Omental fat pad (tissue), 4 donors: Measurements from ENCODE around the gene MRPS25. TPM values are rescaled to one million over a fixed set of nuclear protein-coding genes. Genes with fewer than 3 reads are reported as not detected.

Experiments
- ATAC-seq: fragments of 150-250 bp; one replicate; pipeline ENCODE4 v1.9.1; 2016; ENCODE audit warnings: mild to moderate bottlenecking, moderate library complexity; ENCODE audit not compliant: low FRiP score
- DNase-seq: peaks from one replicate; pipeline ENCODE4 v3.0.0-alpha.2; 2019; ENCODE audit warnings: low spot score
- CTCF ChIP-seq, 3 donors: fragments of 450-650 bp; IDR thresholded peaks; one replicate each; pipeline ENCODE4 v1.5.1; 2016 to 2017; ENCODE audit warnings: antibody characterized with exemption in 3 of 3, mild to moderate bottlenecking in 3 of 3, moderate library complexity in 2 of 3
- total RNA-seq, 4 donors: library from RNA; depleted of rRNA; stranded (reverse); fragments of >200 nt; gene quantifications; one replicate each; pipeline ENCODE4 v1.1.0, GENCODE V29; 2016

MRPS25 gene
- total RNA-seq, 4 donors from 2014 or later = 27.1 to 41.3 (median 36.1) TPM

DNA sequence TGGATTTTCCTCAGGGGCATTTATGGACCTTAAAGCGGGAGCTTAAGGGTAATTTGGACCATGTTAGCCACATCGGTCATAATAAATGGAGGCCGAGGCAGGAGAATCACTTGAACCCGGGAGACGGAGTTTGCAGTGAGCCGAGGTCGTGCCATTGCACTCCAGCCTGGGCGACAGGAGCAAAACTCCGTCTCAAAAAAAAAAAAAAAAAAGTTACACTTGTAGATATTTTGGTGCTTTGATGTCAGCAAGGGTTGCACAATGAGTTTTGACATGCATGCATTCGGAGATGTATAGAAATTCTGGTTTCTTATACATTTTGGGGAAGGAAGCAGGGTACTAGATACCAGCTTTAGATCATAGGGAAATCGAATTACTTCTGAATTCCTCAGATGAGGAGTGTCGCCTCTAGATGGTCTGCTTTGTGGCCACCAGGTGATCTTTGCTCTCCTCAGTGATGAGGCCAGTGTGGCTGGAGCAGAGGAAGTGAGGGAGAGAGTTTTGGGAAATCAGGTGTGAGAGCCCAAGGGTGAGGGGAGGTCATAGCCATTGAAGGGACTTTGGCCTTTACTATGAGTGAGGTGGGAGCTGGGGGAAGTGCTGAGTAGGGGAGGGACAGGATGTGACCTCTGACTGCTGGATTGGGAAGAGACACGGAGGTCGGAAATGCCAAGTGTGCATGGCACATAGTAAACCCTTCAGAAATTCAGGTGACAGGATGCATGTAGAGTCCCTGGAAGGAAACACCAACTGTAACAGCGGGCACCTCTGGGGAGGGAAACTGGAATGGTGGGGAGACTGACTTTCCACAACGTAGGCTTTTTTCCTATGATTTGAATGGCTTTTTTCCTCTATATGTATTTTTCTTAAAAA is 42.2 kb upstream of the MRPS25 start:
- DNase-seq (no peak), ATAC-seq (no peak)
- TF ChIP-seq CTCF (IDR thresholded peaks at IDR 0.05) = no peak

- ATAC-seq = no peak
- no peak for DNase-seq
- TF ChIP-seq CTCF (IDR thresholded peaks at IDR 0.05) = no peak
These were observed 37.7 kb upstream of the MRPS25 start for GRCh38 chr3:15102836-15103235.

GRCh38 chr3:15102256-15102655 is 37.1 kb upstream of the MRPS25 start:
- DNase-seq (no peak), ATAC-seq (peak; percentile 33)
- no peak for TF ChIP-seq CTCF (IDR thresholded peaks at IDR 0.05)

- ATAC-seq (no peak), DNase-seq (no peak)
- TF ChIP-seq CTCF (IDR thresholded peaks at IDR 0.05) = no peak
These were observed 34.4 kb upstream of the MRPS25 start for GRCh38 chr3:15099364-15100098.

- ATAC-seq = peak; percentile 92
- TF ChIP-seq CTCF (IDR thresholded peaks at IDR 0.05) = no peak
- DNase-seq = peak; percentile 61
These were observed 33.6 kb upstream of the MRPS25 start, which contains the start of gene RBSN for GRCh38 chr3:15098503-15099363. RBSN (minus strand) TSS chr3:15099148; CDS start chr3:15096120, 3,028 bp downstream.

GRCh38 chr3:15097891-15098290 is 32.8 kb upstream of the MRPS25 start:
- TF ChIP-seq CTCF (IDR thresholded peaks at IDR 0.05) = no peak
- ATAC-seq = no peak
- DNase-seq = no peak
